Mammary epithelial cell (primary cell): ENCODE measurements around the gene VIPR2.

Experiments used
- EZH2 ChIP-seq: IDR thresholded peaks from 2 replicates; pipeline ENCODE4 v1.6.1; 2012; ENCODE audit warnings: low read length, inconsistent platforms, borderline replicate concordance
- TF ChIP-seq, protein P1 (sequence below), 2 donors: IDR thresholded peaks in 1 of 2; conservative IDR thresholded peaks in 1 of 2; 2 replicates each; pipeline ENCODE4 v1.5.1; 2011 to 2012; ENCODE audit warnings: inconsistent platforms in 2 of 2, low read length in 2 of 2, mild to moderate bottlenecking in 2 of 2, control low read depth in 1 of 2, low read depth in 1 of 2; ENCODE audit not compliant: insufficient read depth in 1 of 2; ENCODE audit errors: extremely low read depth in 1 of 2

DNA sequence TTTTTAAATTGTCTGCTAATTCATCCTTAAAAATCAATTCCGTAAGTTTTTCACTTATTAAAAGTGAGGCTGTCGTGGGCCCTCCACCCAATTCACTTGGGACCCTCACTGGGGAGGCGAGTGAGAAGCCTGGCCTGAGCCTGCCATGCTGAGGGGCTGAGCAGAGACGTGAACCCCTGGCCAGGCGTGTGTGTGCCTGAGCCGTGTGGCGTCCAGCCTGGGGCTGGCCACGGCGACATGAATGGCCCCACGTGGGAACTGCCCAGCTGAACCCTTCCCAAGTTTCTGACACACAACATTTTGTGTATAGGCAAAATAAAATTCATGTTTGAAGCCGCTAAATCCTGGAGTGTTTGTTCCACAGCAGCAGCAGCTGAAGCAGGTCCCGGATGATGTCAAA lies 13.0 kb upstream of the VIPR2 start:
- TF ChIP-seq, protein P1, sequence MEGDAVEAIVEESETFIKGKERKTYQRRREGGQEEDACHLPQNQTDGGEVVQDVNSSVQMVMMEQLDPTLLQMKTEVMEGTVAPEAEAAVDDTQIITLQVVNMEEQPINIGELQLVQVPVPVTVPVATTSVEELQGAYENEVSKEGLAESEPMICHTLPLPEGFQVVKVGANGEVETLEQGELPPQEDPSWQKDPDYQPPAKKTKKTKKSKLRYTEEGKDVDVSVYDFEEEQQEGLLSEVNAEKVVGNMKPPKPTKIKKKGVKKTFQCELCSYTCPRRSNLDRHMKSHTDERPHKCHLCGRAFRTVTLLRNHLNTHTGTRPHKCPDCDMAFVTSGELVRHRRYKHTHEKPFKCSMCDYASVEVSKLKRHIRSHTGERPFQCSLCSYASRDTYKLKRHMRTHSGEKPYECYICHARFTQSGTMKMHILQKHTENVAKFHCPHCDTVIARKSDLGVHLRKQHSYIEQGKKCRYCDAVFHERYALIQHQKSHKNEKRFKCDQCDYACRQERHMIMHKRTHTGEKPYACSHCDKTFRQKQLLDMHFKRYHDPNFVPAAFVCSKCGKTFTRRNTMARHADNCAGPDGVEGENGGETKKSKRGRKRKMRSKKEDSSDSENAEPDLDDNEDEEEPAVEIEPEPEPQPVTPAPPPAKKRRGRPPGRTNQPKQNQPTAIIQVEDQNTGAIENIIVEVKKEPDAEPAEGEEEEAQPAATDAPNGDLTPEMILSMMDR (conservative IDR thresholded peaks at IDR 0.05 in 1 of 2, IDR thresholded peaks at IDR 0.05 in 1 of 2; ENCODE audit: extremely low read depth in 1 of 2, insufficient read depth in 1 of 2, low read depth in 1 of 2, low read length in 2 of 2), result no peak
- no peak for TF ChIP-seq EZH2
